HG03108 (cell line): ENCODE results near the gene SPARC.

Experiments used
- ATAC-seq: cut with Tn5 transposase; IDR thresholded peaks from one replicate; pipeline ENCODE4 v1.9.1; 2021; ENCODE audit warnings: moderate library complexity; ENCODE audit not compliant: unreplicated experiment

SPARC gene

DNA sequence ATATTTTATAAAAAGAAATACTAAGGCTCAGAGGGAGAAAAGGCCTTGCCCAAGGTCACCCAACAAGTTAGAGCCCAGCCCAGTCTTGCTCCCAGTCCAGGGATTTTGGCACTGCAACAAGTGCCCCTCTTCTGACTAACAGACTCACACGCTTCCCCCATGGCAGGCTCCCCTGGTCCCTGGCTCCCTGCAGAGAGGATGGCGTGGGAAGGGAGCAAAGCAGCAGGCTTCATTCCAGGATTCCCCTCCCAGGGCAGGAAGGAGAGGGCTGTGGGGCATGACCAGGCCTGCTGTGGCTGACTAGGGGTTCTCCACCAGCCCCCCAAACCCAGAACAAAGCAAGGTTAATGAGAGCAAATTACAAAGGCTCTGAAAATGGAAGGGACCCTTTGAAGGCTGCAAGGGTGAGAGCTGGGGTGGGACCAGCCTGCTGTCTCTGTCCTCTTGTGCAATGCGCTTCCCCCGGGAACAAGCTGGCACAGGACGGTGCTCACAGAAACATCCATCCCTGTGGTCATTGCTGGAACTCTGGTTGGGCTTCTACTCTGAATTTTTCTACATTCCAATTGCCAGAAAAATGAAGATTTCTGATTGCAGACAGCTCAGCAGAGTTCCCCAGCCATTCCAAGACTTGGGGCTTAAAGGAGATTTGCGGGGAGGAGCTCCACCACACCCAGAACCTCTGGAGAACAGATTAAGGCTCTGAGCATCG lies 58.4 kb downstream of the SPARC start:
- ATAC-seq = no peak

DNA sequence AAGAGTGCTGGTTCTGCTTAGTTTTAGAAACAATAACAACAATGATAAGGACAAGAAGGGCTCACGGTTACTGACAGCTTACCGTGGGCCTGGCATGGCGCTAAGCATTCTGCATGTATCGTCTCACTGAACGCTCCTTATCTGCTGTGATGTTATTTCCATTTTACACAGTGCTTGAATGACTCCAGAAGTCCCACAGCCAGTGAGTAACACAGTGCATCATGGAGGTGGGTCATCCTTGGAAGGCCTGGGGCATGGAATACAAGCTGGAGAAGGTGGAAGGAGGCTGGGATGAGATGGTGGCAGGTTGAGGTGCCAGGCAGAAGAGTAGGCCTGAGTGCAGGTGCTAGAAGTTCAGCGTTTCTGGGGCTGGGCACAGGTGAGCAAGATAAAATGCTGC lies 59.1 kb downstream of the SPARC start:
- no peak for ATAC-seq

DNA sequence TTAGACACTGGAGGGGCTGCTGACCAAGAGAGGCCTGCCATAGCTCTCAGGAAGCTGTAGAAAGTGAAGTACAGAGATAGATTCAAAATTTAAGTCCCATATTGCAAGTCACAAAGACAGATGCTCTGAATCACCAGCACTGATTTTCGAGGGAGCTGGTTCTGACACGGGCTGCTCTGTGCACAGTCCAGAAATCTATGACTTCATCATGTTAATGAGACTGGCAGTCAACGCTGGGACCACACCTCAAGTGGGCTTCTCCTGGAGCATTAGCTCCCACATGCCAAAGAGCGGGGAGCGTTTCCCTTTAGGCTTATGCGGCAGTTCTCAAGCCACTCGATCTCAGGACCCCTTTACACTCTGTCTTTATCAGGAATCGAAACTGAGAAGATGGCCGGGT lies 61.4 kb downstream of the SPARC start:
- no peak for ATAC-seq

DNA sequence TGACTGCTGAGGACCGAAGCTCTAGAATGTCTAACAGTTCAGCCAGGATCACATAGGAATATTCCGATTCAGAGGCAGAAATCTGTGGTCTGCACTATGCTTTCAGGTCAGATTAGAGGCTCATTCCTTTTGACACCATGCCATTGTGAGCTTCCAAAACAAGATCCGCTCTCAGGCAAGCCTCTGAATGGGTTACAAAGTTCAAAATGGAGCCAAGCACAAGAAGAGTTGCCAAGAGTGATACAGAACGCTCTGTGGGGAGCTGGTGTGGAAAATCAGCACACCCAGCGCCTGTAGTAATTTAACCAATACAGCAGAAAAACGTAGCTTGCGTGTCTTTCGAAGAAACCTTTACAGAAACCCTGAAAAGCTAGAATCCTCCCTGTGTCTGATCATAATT lies 62.2 kb downstream of the SPARC start:
- no peak for ATAC-seq

DNA sequence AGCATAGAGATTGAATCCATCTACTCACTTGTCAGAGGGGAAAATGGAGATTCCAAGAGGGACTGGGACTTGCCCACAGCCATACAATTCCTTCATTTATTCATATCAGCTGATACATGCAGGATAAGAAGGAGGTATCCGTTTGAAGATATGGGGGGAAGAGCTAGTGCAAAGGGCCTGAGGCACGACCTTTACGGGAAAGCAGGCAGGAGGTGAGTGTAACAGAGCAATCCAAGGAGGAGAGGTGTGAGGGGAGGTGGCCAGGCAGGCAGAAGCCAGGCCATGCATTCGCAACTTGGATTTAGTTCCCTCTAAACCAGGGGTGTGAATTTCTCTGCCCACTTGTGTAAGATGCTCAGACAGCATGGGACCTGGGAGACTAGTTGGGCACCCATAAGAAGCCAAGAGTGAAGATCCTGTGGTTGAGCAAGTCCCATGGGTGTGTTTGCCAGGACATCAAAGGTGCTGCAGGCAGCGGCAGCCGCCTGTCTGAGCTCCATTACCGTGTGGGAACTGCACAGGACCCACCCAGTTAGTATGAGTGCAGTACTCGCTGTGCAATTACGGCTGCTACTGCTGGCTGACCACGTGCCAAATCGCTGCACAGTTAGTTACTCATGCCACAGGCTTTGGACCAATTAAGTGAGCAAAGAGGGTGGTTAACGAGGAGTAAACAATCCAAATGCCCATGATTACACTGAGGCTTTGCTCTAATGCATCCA lies 64.2 kb downstream of the SPARC start:
- ATAC-seq = no peak

DNA sequence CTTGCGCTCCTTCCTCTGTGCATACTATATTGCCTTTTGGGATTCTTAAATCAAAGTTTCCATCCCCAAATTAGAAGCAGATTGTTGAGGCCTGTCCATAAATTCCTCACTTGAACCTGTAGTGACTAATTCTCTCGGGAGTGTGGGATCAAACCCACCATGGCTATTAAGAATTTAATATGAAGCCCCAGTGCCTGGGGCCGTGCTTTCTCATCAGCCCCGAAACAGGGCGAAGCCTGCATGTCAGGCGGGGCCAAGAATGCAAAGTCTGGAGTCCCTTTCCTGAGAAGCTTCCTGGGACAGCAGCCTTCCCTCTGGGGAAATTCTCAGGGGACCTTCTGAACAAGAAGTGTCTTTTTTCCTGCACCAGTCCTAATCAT lies 66.3 kb downstream of the SPARC start:
- ATAC-seq = no peak

DNA sequence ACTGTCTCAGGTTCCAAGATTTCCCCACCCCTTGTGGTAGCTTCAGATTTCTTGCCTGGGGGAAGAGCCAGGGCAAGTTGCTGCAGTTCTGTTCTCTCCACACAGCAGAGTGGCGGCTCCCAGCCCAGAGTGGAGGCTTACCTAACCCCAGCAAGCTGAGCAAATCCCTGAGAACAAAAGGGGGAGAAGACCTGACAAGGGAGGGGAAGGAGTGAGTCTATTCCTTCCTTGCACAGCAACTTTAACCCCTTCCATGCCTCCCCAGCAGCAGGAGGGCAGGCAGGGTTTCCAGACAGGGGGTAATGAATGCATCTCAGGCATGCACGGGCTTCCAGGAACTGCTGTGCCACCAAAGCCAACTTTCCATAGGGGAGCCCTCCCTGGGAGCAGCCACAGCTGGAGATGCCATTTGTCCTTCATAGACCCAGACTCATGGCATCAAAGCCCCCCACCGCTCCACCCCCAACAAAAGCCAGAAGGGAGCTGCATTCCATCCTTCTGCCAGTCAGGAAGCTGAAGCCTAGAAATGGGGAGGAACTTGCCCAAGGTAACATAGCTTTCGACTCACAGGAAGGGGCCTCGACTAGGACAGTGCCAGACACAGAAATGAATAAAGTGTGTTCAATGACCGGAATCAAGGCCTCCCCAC lies 66.8 kb downstream of the SPARC start:
- ATAC-seq = no peak

DNA sequence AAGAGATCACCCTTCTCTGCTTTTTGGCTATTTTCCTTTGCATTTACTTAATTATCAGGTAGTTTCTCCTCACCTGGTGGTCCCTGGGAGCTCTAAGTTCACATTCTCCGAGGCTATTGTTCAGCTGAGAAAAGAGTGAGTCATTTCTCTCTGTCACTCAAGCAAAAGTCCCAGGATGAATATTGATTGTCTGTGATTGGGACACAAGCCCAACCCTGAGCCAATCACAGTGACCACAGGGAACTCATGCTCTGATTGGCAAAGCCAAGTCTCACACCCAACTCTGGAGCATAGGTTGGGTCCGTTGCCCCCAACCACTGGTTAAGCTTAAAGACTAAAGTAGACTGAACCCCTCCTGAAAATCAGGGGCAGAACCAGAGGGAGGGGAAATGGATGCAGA lies 67.8 kb downstream of the SPARC start:
- ATAC-seq = no peak

DNA sequence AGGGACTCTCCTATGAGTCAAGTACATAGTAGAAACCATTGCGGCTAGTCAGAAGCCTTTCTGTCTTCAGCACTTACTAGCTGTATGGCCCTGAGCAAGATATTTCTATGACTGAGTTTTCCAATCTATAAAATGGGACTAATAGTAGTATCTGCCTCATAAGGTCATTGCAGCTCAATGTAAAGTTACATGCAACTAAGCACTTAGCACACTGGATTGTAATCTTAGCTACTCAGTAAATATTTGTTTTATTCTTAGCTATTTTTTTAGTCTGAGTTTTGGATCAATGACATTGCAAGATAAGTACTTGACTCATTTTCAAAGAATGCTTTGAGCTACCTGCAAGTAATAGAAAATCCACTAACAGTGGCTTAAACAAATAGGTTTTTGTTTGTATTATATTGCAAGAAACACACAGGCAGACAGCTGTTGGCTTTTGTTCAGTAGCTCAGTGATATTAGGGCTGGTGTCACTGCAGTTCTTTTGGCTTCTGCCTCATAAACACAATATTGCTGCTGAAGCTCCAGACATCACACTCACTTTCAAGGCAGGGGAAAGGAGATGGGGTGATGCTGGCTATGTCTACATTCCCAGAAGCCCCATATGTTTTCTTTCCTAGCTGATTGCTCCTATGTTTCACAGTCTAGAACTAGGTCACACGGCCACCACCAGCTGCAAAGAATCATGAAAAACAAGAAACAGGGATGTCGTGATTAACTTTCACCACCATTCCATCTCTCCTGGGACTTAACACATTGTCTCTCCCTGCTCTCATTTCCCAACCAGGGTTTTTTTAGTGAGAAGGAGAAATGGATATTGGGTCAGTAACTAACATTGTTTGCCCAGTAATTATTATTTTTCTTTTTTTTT lies 68.6 kb downstream of the SPARC start:
- no peak for ATAC-seq

DNA sequence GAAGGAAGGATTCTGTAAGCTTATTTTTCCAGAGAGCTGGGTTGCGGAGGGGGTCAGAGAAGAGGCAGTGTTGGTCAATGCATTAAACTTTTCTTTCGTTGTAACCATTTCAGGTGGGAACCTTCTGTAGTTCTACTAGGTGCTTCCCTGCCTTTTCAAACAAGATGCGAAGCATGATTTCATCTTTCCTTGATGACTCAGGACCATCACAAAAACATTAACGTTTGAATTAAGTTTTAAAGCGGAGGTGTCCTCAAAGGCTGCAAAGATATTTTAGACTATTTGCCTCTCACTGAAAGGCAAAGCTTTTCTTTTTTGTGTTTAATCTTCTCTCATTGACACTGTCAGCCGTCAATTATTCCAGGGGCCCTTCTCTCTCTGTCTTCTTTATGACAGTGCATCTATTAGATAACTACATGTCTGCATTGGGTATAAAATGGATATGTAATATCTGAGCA lies 69.3 kb downstream of the SPARC start:
- no peak for ATAC-seq

DNA sequence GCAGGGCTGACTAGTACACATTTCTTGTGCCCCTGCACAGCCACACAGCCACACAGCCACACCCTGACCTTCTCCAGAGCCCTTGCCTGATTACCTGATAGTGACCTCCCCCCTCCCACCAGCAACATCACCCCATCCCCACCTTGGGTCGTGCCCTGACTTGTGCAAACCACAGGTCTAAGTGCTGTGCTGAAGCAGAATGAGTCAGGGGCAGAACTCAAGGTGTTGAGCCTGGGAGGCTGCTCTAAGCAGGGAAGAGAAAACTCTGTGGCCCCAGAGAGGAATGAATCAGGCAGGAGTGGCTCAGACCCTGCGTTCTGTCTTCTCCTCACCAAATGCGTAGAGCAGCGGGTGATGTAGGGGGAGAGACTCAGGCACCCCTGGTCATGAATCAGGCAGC lies 71.3 kb downstream of the SPARC start:
- no peak for ATAC-seq

DNA sequence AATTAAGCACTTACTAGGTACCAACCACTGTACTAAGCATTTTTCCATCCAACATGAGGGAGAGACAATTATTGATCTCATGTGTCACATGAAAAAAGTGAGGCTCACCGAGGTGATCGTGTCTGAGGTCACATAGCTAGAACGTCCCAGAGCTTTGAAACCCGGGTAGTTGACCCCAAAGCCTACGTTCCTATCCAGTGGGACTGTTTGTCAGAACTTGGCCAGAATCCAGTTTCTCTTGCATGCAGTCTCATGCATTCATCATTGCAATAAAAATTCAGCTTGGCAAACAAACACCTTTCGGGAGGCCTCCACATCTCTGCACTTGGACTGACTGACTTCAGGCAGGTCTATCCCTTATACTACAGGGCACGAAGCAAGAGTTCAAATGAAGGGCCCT lies 72.2 kb downstream of the SPARC start:
- ATAC-seq = no peak

DNA sequence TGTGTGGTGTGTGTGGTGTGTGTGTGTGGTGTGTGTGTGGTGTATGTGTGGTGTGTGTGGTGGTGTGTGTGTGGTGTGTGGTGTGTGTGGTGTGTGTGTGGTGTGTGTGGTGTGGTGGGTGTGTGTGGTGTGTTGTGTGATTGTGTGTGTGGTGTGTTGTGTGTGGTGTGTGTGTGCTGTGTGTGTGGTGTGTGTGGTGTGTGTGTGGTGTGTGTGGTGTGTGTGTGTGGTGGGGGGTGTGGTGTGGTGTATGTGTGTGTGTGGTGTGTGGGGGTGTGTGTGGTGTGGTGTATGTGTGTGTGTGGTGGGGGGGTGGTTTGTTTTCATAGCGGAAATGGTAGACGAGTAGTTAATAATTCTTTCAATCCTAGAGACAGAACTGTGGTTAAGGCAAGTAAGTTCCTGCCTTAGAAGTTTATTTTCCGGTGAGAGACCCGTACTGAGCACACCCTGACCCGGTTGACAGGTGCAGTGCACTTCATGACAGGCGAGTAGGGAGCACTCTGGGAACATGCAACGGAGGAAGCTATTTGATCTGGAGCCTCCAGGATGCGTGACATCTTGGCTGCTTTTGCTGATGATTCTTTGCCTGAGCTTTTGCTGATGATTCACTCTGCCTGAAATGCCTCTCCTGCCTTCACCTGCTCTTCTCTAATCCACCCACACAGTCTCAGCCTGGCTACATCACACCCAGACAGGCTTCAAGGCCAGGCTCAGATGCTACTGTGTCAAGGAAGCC lies 73.9 kb downstream of the SPARC start:
- ATAC-seq = peak; percentile 52

DNA sequence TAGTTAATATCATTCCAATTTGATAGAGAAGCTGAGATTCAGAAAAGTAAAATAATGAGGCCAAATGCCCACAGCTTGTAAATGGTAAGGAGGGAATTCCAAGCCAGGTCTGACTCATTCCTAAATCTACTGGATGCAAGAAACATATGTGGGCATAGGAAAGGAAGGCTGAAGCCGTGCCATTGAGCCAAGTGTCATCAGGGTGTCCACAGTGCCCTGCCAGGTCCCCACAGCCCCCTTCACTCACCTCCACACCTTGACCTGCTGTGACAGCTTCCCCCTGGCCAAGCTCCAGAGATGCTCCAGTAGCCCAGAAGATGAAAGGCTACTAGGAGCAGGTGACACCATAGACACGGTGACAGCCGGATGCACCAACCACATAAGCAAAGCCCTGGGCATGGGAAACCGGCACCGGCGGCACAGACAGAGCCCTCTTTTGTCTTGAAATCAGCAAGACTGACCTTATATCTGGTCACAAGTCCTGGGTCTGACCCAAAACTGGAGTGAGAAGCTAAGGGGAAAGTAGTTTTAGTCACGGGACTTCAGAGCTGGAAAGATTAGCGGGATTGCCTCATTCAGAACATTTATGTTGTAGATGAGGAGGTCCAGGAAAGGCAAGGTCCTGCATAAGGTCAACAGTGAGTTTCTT lies 75.5 kb downstream of the SPARC start:
- ATAC-seq = no peak
